Measurements from ENCODE around the gene PORCN. TPM values are rescaled to one million over a fixed set of nuclear protein-coding genes. Genes with fewer than 3 reads are reported as not detected.
A peak's percentile ranks its signal among the peaks of the same experiment; 100 is the strongest.
"Not testable (repeated sequence)": the region's sequence is repeated elsewhere in the genome, so short reads cannot be mapped to it uniquely, and the experiment has no call there.

Gene PORCN
- polyA plus RNA-seq, 6 donors from 2014 or later: 1.5 to 12.2 (median 9.0) TPM

- Mint-ChIP-seq H3K4me1 (peaks cover 14 to 17% (median 16%) of the 10 kb centered on the region in 3 donors), H3K27me3 (peaks cover 0 to 15% (median 0%) of the 10 kb centered on the region in 3 donors), H3K36me3 (no peaks in the 10 kb centered on the region), H3K4me3 (peak overlapping the region in 1 of 8 donors; percentile 15), H3K27ac (no peak overlapping the region), H3K9me3 (no peaks in the 10 kb centered on the region)
- ATAC-seq (ENCODE audit: low read depth in 2 of 2): no peak
- no peak for DNase-seq
These were observed 3.3 kb upstream of the PORCN start for GRCh38 chrX:48505481-48505880.

- no peak for ATAC-seq (ENCODE audit: low read depth in 2 of 2)
These were observed 1.5 kb upstream of the PORCN start for GRCh38 chrX:48507246-48507645.

GRCh38 chrX:48509245-48509590 is 426 bp downstream of the PORCN start:
- peak in 1 of 2 donors; percentile 18 for ATAC-seq (ENCODE audit: low read depth in 2 of 2)
- peaks cover 0 to 3% (median 0%) of the 10 kb centered on the region in 3 donors for H3K27me3 Mint-ChIP-seq
- no peaks in the 10 kb centered on the region for H3K36me3 Mint-ChIP-seq
- peaks cover 17 to 25% (median 17%) of the 10 kb centered on the region in 3 donors for H3K4me1 Mint-ChIP-seq
- H3K27ac Mint-ChIP-seq: peak overlapping the region; percentile 58 to 97 (median 91)
- peak overlapping the region; percentile 84 to 95 (median 94) for H3K4me3 Mint-ChIP-seq
- DNase-seq: no peak
- H3K9me3 Mint-ChIP-seq: no peaks in the 10 kb centered on the region

More at GRCh38 chrX:48507246-48507645, 1.5 kb upstream of the PORCN start:
- DNase-seq: no peak
- no peaks in the 10 kb centered on the region for H3K36me3 Mint-ChIP-seq
- H3K27me3 Mint-ChIP-seq: peaks cover 0 to 15% (median 0%) of the 10 kb centered on the region in 3 donors
- peak overlapping the region in 4 of 8 donors; percentile 53 to 93 (median 58) for H3K4me3 Mint-ChIP-seq
- H3K9me3 Mint-ChIP-seq: no peaks in the 10 kb centered on the region
- peaks cover 17 to 25% (median 17%) of the 10 kb centered on the region in 3 donors for H3K4me1 Mint-ChIP-seq
- H3K27ac Mint-ChIP-seq: peak overlapping the region in 1 of 6 donors; percentile 57

- ATAC-seq (ENCODE audit: low read depth in 2 of 2): no peak
- H3K27me3 Mint-ChIP-seq: no peaks in the 10 kb centered on the region
These were observed 827 bp downstream of the PORCN start for GRCh38 chrX:48509619-48510018.

GRCh38 chrX:48511560-48511959 is 2.8 kb downstream of the PORCN start:
- DNase-seq: no peak
- Mint-ChIP-seq H3K27me3 (no peaks in the 10 kb centered on the region), H3K36me3 (peaks cover 11 to 15% of the 10 kb centered on the region in 2 donors), H3K4me3 (peak overlapping the region in 1 of 8 donors; percentile 93), H3K27ac (no peak overlapping the region), H3K4me1 (peaks cover 17 to 25% (median 17%) of the 10 kb centered on the region in 3 donors), H3K9me3 (no peaks in the 10 kb centered on the region)
- ATAC-seq (ENCODE audit: low read depth in 2 of 2): no peak

More at GRCh38 chrX:48509619-48510018, 827 bp downstream of the PORCN start:
- Mint-ChIP-seq H3K9me3 (no peaks in the 10 kb centered on the region), H3K4me1 (peaks cover 17 to 25% (median 17%) of the 10 kb centered on the region in 3 donors), H3K36me3 (no peaks in the 10 kb centered on the region), H3K27ac (peak overlapping the region in 5 of 6 donors; percentile 58 to 97 (median 92)), H3K4me3 (peak overlapping the region; percentile 84 to 95 (median 94))
- DNase-seq: no peak

GRCh38 chrX:48512371-48512935 is 3.7 kb downstream of the PORCN start:
- DNase-seq (no peak), ATAC-seq (ENCODE audit: low read depth in 2 of 2) (no peak)
- Mint-ChIP-seq H3K4me1 (peaks cover 17 to 25% (median 17%) of the 10 kb centered on the region in 3 donors), H3K36me3 (peaks cover 11 to 15% of the 10 kb centered on the region in 2 donors), H3K27ac (no peak overlapping the region), H3K4me3 (peak overlapping the region in 2 of 8 donors; percentile 29 to 74), H3K9me3 (no peaks in the 10 kb centered on the region), H3K27me3 (no peaks in the 10 kb centered on the region)

GRCh38 chrX:48513670-48514069 is 4.9 kb downstream of the PORCN start:
- no peak for ATAC-seq (ENCODE audit: low read depth in 2 of 2)
- peak overlapping the region in 1 of 6 donors; percentile 39 for H3K27ac Mint-ChIP-seq
- no peaks in the 10 kb centered on the region for H3K9me3 Mint-ChIP-seq
- H3K27me3 Mint-ChIP-seq: no peaks in the 10 kb centered on the region
- peaks cover 11 to 19% (median 14%) of the 10 kb centered on the region in 3 donors for H3K4me1 Mint-ChIP-seq
- peak overlapping the region in 1 of 8 donors; percentile 47 for H3K4me3 Mint-ChIP-seq
- no peak for DNase-seq
- H3K36me3 Mint-ChIP-seq: peaks cover 11 to 15% of the 10 kb centered on the region in 2 donors

GRCh38 chrX:48514126-48514806 is 5.5 kb downstream of the PORCN start:
- H3K4me1 Mint-ChIP-seq: peaks cover 9 to 18% (median 11%) of the 10 kb centered on the region in 3 donors
- no peak overlapping the region for H3K4me3 Mint-ChIP-seq
- H3K9me3 Mint-ChIP-seq: no peaks in the 10 kb centered on the region
- DNase-seq (no peak), ATAC-seq (ENCODE audit: low read depth in 2 of 2) (no peak)
- H3K27ac Mint-ChIP-seq: peak overlapping the region in 1 of 6 donors; percentile 62
- peaks cover 11 to 15% of the 10 kb centered on the region in 2 donors for H3K36me3 Mint-ChIP-seq
- no peaks in the 10 kb centered on the region for H3K27me3 Mint-ChIP-seq

GRCh38 chrX:48514868-48515460 is 6.2 kb downstream of the PORCN start:
- peaks cover 4 to 11% (median 5%) of the 10 kb centered on the region in 3 donors for H3K4me1 Mint-ChIP-seq
- H3K27me3 Mint-ChIP-seq: no peaks in the 10 kb centered on the region
- no peak for ATAC-seq (ENCODE audit: low read depth in 2 of 2)
- H3K9me3 Mint-ChIP-seq: no peaks in the 10 kb centered on the region
- peak overlapping the region in 1 of 8 donors; percentile 16 for H3K4me3 Mint-ChIP-seq
- peaks cover 11 to 15% of the 10 kb centered on the region in 2 donors for H3K36me3 Mint-ChIP-seq
- H3K27ac Mint-ChIP-seq: peak overlapping the region in 1 of 6 donors; percentile 93
- DNase-seq: no peak

- Mint-ChIP-seq H3K36me3 (peaks cover 11 to 15% of the 10 kb centered on the region in 2 donors), H3K4me3 (no peak overlapping the region), H3K9me3 (peaks cover 0 to 3% (median 0%) of the 10 kb centered on the region in 7 donors), H3K27me3 (no peaks in the 10 kb centered on the region), H3K27ac (no peak overlapping the region), H3K4me1 (peaks cover 5 to 11% (median 11%) of the 10 kb centered on the region in 3 donors)
- DNase-seq (no peak), ATAC-seq (ENCODE audit: low read depth in 2 of 2) (no peak)
These were observed 7.0 kb downstream of the PORCN start for GRCh38 chrX:48515842-48516241.

GRCh38 chrX:48516285-48516684 is 7.5 kb downstream of the PORCN start:
- Mint-ChIP-seq H3K36me3 (peaks cover 11 to 15% of the 10 kb centered on the region in 2 donors), H3K9me3 (peaks cover 0 to 5% (median 0%) of the 10 kb centered on the region in 7 donors), H3K27me3 (no peaks in the 10 kb centered on the region), H3K4me3 (no peak overlapping the region), H3K27ac (no peak overlapping the region), H3K4me1 (peaks cover 8 to 15% (median 11%) of the 10 kb centered on the region in 3 donors)
- ATAC-seq (ENCODE audit: low read depth in 2 of 2) (no peak), DNase-seq (no peak)

- peaks cover 0 to 5% (median 0%) of the 10 kb centered on the region in 7 donors for H3K9me3 Mint-ChIP-seq
- H3K4me3 Mint-ChIP-seq: no peak overlapping the region
- no peak for ATAC-seq (ENCODE audit: low read depth in 2 of 2)
- H3K4me1 Mint-ChIP-seq: peaks cover 8 to 19% (median 11%) of the 10 kb centered on the region in 3 donors
- no peaks in the 10 kb centered on the region for H3K27me3 Mint-ChIP-seq
- no peak for DNase-seq
- peak overlapping the region in 2 of 6 donors; percentile 37 to 87 for H3K27ac Mint-ChIP-seq
- peaks cover 11 to 15% of the 10 kb centered on the region in 2 donors for H3K36me3 Mint-ChIP-seq
These were observed 8.2 kb downstream of the PORCN start for GRCh38 chrX:48516987-48517386.

GRCh38 chrX:48519481-48519880 is 10.7 kb downstream of the PORCN start:
- peaks cover 11 to 15% of the 10 kb centered on the region in 2 donors for H3K36me3 Mint-ChIP-seq
- not testable (repeated sequence) for H3K27me3 Mint-ChIP-seq; H3K9me3 Mint-ChIP-seq; H3K4me3 Mint-ChIP-seq; H3K27ac Mint-ChIP-seq; ATAC-seq (ENCODE audit: low read depth in 2 of 2); DNase-seq
- peaks cover 8 to 30% (median 17%) of the 10 kb centered on the region in 3 donors for H3K4me1 Mint-ChIP-seq

Data from naive B cell (primary cell).